ENCODE data around the gene ACAP1. TPM values are rescaled to one million over a fixed set of nuclear protein-coding genes. Genes with fewer than 3 reads are reported as not detected.

Gene ACAP1
- total RNA-seq, 1 donor from 2014 or later: 0.26 TPM

GRCh38 chr17:7327056-7327455 is 9.3 kb upstream of the ACAP1 start:
- no peak for TF ChIP-seq CTCF (IDR thresholded peaks at IDR 0.05; ENCODE audit: insufficient read depth, low read length, severe bottlenecking)
- H3K27me3 ChIP-seq (ENCODE audit: control insufficient read depth, insufficient read depth, low read length): no peaks in the 10 kb centered on the region
- no peak overlapping the region for H3K4me3 ChIP-seq (ENCODE audit: low read depth, low read length)
- peaks cover 32% of the 10 kb centered on the region for H3K36me3 ChIP-seq (ENCODE audit: control insufficient read depth, insufficient read depth, low read length)
- DNase-seq (ENCODE audit: low read depth): no peak
- no peak for FAIRE-seq

- no peak for FAIRE-seq
- no peak overlapping the region for H3K4me3 ChIP-seq (ENCODE audit: low read depth, low read length)
- H3K36me3 ChIP-seq (ENCODE audit: control insufficient read depth, insufficient read depth, low read length): peaks cover 29% of the 10 kb centered on the region
- no peaks in the 10 kb centered on the region for H3K27me3 ChIP-seq (ENCODE audit: control insufficient read depth, insufficient read depth, low read length)
- no peak for TF ChIP-seq CTCF (IDR thresholded peaks at IDR 0.05; ENCODE audit: insufficient read depth, low read length, severe bottlenecking)
- DNase-seq (ENCODE audit: low read depth): no peak
These were observed 8.8 kb upstream of the ACAP1 start for GRCh38 chr17:7327501-7327900.

- Histone ChIP-seq H3K36me3 (ENCODE audit: control insufficient read depth, insufficient read depth, low read length) (peaks cover 24% of the 10 kb centered on the region), H3K27me3 (ENCODE audit: control insufficient read depth, insufficient read depth, low read length) (no peaks in the 10 kb centered on the region), H3K4me3 (ENCODE audit: low read depth, low read length) (no peak overlapping the region)
- DNase-seq (ENCODE audit: low read depth) (no peak), FAIRE-seq (no peak)
- no peak for TF ChIP-seq CTCF (IDR thresholded peaks at IDR 0.05; ENCODE audit: insufficient read depth, low read length, severe bottlenecking)
These were observed 8.3 kb upstream of the ACAP1 start for GRCh38 chr17:7328009-7328408.

- Histone ChIP-seq H3K4me3 (ENCODE audit: low read depth, low read length) (peak within 1 kb of the TSS; percentile 87), H3K27me3 (ENCODE audit: control insufficient read depth, insufficient read depth, low read length) (no peaks in the 10 kb centered on the region), H3K36me3 (ENCODE audit: control insufficient read depth, insufficient read depth, low read length) (peaks cover 16% of the 10 kb centered on the region)
- DNase-seq (ENCODE audit: low read depth) (no peak), FAIRE-seq (no peak)
- TF ChIP-seq CTCF (IDR thresholded peaks at IDR 0.05; ENCODE audit: insufficient read depth, low read length, severe bottlenecking): peak; percentile 1
These were observed 7.4 kb upstream of the ACAP1 start, which contains the start of gene NEURL4 for GRCh38 chr17:7328840-7329373. Gene NEURL4 (minus strand): TSS chr17:7329335. CDS start chr17:7329312, 23 bp downstream.

- FAIRE-seq (peak; percentile 68), DNase-seq (ENCODE audit: low read depth) (peak; percentile 94)
These were observed 6.8 kb upstream of the ACAP1 start for GRCh38 chr17:7329374-7329996.

More at GRCh38 chr17:7329374-7329996, 6.8 kb upstream of the ACAP1 start:
- TF ChIP-seq CTCF (IDR thresholded peaks at IDR 0.05; ENCODE audit: insufficient read depth, low read length, severe bottlenecking): no peak
- Histone ChIP-seq H3K4me3 (ENCODE audit: low read depth, low read length) (peak overlapping the region; percentile 87), H3K27me3 (ENCODE audit: control insufficient read depth, insufficient read depth, low read length) (no peaks in the 10 kb centered on the region), H3K36me3 (ENCODE audit: control insufficient read depth, insufficient read depth, low read length) (peaks cover 12% of the 10 kb centered on the region)

Measured in bronchial epithelial cell (primary cell).